ENCODE results near the gene PCBP2. TPM values are rescaled to one million over a fixed set of nuclear protein-coding genes. Genes with fewer than 3 reads are reported as not detected.

Gene PCBP2
- total RNA-seq, 1 experiment from 2014 or later: 856 TPM

DNA sequence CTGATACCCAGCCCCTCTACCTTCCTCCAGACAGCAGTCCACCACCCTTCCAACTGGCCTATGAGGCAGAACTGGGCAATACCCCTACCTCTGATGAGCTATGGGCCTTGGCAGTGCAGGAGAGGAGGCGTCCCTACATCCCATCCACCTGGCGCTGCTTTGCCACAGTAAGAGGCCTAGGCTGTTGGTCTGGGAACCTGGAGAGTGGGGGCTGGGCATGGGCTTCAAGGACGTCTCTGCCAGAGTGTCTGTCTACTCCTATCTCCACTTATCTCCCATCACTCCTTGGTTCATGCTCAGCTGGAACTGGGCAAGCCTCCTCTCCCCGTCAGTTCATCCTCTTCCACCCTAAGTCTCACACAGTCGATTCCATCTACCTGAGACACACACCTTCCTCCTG lies 21.8 kb upstream of the PCBP2 start:
- DNase-seq (ENCODE audit: low read depth, low spot score) (no peak), ATAC-seq (no peak)
- Histone ChIP-seq H3K27ac (ENCODE audit: low read depth, low read length) (no peak overlapping the region), H3K4me2 (ENCODE audit: low read length) (no peak overlapping the region), H3K27me3 (ENCODE audit: insufficient read depth, low read length) (no peaks in the 10 kb centered on the region), H3K79me2 (ENCODE audit: insufficient read depth, low read length) (no peaks in the 10 kb centered on the region), H3K36me3 (ENCODE audit: control insufficient read depth in 1 of 2, insufficient read depth in 2 of 2, low read length in 2 of 2) (no peaks in the 10 kb centered on the region), H3K9me2 (ENCODE audit: insufficient read depth) (no peaks in the 10 kb centered on the region), H3K4me3 (replicated peaks in 1 of 2; ENCODE audit: low read depth in 1 of 2, low read length in 2 of 2) (no peak overlapping the region), H3K9ac (ENCODE audit: low read length) (no peak overlapping the region), H3K9me3 (ENCODE audit: control insufficient read depth in 1 of 2, insufficient read depth in 1 of 2, low read depth in 1 of 2, low read length in 2 of 2) (no peaks in the 10 kb centered on the region), H4K20me1 (ENCODE audit: insufficient read depth) (no peaks in the 10 kb centered on the region), H2AFZ (ENCODE audit: low read depth, low read length, poor library complexity, severe bottlenecking) (no peak overlapping the region), H3K4me1 (ENCODE audit: control insufficient read depth in 1 of 2, insufficient read depth in 2 of 2, low read length in 2 of 2) (peaks cover 5 to 20% of the 10 kb centered on the region in 2 experiments)
- TF ChIP-seq CTCF (IDR thresholded peaks at IDR 0.05 in 2 of 3, conservative IDR thresholded peaks at IDR 0.05 in 1 of 3; ENCODE audit: borderline replicate concordance in 1 of 3, insufficient read depth in 1 of 3, low read depth in 2 of 3, low read length in 2 of 3) (no peak), SIN3A (IDR thresholded peaks at IDR 0.05; ENCODE audit: low read depth) (no peak), CBX3 (IDR thresholded peaks at IDR 0.05; ENCODE audit: low read depth) (no peak), ZNF274 (IDR thresholded peaks at IDR 0.05; ENCODE audit: low read depth, low read length) (no peak), POLR2A (IDR thresholded peaks at IDR 0.05; ENCODE audit: borderline replicate concordance, extremely low read depth, insufficient read depth, insufficient read length) (no peak), JUND (IDR thresholded peaks at IDR 0.05) (no peak), ATF3 (IDR thresholded peaks at IDR 0.05) (no peak), FOSL1 (IDR thresholded peaks at IDR 0.05; ENCODE audit: low read depth) (no peak), EZH2phosphoT487 (IDR thresholded peaks at IDR 0.05; ENCODE audit: borderline replicate concordance) (no peak), SRF (IDR thresholded peaks at IDR 0.05; ENCODE audit: low read depth) (no peak), CEBPB (IDR thresholded peaks at IDR 0.05; ENCODE audit: low read depth) (no peak), TCF7L2 (IDR thresholded peaks at IDR 0.05; ENCODE audit: borderline replicate concordance, extremely low read depth, insufficient read depth, insufficient read length) (no peak), SP1 (IDR thresholded peaks at IDR 0.05; ENCODE audit: low read depth) (no peak), EZH2 (IDR thresholded peaks at IDR 0.05) (no peak), RAD21 (IDR thresholded peaks at IDR 0.05; ENCODE audit: low read depth) (no peak), YY1 (IDR thresholded peaks at IDR 0.05; ENCODE audit: extremely low read depth, insufficient replicate concordance, low read depth, low read length) (no peak)
- TF ChIP-seq, protein P1, sequence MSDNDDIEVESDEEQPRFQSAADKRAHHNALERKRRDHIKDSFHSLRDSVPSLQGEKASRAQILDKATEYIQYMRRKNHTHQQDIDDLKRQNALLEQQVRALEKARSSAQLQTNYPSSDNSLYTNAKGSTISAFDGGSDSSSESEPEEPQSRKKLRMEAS (IDR thresholded peaks at IDR 0.05): no peak
- TF ChIP-seq, protein P2, sequence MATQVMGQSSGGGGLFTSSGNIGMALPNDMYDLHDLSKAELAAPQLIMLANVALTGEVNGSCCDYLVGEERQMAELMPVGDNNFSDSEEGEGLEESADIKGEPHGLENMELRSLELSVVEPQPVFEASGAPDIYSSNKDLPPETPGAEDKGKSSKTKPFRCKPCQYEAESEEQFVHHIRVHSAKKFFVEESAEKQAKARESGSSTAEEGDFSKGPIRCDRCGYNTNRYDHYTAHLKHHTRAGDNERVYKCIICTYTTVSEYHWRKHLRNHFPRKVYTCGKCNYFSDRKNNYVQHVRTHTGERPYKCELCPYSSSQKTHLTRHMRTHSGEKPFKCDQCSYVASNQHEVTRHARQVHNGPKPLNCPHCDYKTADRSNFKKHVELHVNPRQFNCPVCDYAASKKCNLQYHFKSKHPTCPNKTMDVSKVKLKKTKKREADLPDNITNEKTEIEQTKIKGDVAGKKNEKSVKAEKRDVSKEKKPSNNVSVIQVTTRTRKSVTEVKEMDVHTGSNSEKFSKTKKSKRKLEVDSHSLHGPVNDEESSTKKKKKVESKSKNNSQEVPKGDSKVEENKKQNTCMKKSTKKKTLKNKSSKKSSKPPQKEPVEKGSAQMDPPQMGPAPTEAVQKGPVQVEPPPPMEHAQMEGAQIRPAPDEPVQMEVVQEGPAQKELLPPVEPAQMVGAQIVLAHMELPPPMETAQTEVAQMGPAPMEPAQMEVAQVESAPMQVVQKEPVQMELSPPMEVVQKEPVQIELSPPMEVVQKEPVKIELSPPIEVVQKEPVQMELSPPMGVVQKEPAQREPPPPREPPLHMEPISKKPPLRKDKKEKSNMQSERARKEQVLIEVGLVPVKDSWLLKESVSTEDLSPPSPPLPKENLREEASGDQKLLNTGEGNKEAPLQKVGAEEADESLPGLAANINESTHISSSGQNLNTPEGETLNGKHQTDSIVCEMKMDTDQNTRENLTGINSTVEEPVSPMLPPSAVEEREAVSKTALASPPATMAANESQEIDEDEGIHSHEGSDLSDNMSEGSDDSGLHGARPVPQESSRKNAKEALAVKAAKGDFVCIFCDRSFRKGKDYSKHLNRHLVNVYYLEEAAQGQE (IDR thresholded peaks at IDR 0.05; ENCODE audit: low read depth): no peak
- TF ChIP-seq, protein P3, sequence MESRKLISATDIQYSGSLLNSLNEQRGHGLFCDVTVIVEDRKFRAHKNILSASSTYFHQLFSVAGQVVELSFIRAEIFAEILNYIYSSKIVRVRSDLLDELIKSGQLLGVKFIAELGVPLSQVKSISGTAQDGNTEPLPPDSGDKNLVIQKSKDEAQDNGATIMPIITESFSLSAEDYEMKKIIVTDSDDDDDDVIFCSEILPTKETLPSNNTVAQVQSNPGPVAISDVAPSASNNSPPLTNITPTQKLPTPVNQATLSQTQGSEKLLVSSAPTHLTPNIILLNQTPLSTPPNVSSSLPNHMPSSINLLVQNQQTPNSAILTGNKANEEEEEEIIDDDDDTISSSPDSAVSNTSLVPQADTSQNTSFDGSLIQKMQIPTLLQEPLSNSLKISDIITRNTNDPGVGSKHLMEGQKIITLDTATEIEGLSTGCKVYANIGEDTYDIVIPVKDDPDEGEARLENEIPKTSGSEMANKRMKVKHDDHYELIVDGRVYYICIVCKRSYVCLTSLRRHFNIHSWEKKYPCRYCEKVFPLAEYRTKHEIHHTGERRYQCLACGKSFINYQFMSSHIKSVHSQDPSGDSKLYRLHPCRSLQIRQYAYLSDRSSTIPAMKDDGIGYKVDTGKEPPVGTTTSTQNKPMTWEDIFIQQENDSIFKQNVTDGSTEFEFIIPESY (IDR thresholded peaks at IDR 0.05; ENCODE audit: extremely low read depth, insufficient replicate concordance, low read length): no peak
- intact Hi-C loops (cut with micrococcal nuclease): no loop called here
- ChIA-PET CTCF (interaction anchor here (1.7 kb wide), 1 partner anchor 9 kb away, joined by 4 read pairs; no protein-coding TSS in a partner anchor), RAD21 (ENCODE audit: low non-redundant PET in 1 of 2, low total read pairs in 2 of 2, uncharacterized antibody in 2 of 2, unreplicated experiment in 2 of 2) (interaction anchor here in 1 of 2 experiments (0.7 kb wide), 1 partner anchor 47 kb away, joined by 4 read pairs; no protein-coding TSS in a partner anchor), POLR2A (interaction anchor here (1.4 kb wide), 1 partner anchor 11 kb away, joined by 4 read pairs; no protein-coding TSS in a partner anchor)
- no TSS peak for BruUV-seq (replicated peaks)
